Activated CD8-positive, alpha-beta memory T cell treated with anti-CD3 and anti-CD28 coated beads, Interleukin-2, amount 50 U/mL, for 24 hours (primary cell): ENCODE data around the gene HMGXB3.
"Not testable (repeated sequence)": the region's sequence is repeated elsewhere in the genome, so short reads cannot be mapped to it uniquely, and the experiment has no call there.

Experiments
- DNase-seq: peaks from one replicate; pipeline ENCODE4 v3.0.0-alpha.2; 2020; ENCODE audit errors: extremely low read depth

The HMGXB3 gene

DNA sequence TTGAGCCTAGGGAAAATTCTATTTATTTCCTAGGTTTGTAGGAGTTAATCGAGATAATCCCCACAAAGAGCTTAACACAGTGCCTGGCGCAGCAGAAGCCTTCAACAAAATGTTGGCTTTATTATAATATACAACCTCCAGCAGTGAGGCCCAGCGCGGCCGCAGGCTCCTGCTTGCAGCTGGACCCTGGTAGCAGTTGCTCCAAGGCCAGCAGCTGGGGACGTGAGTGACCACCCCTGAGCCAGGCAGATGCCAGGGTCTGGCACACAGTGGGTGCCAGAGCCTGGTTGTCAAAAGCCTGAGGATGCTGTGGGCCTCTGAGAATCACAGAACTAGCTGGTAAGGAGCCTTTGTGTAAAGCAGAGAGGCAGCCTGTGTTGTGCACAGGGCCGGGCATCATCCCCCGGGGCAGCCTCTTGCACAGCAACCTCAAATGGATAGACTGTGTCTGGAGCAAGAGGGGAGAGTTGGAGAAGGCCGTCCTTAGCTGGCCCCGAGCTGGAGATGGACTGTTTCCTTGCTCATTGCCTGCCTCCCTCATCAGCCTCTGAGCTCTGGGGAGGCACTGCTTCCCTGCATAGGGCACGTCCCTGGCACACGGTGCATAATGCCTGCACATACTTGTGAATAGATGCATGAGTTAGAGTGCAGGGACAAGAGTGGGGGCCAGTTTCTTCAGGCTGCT lies 68.6 kb downstream of the HMGXB3 start:
- DNase-seq: no peak

DNA sequence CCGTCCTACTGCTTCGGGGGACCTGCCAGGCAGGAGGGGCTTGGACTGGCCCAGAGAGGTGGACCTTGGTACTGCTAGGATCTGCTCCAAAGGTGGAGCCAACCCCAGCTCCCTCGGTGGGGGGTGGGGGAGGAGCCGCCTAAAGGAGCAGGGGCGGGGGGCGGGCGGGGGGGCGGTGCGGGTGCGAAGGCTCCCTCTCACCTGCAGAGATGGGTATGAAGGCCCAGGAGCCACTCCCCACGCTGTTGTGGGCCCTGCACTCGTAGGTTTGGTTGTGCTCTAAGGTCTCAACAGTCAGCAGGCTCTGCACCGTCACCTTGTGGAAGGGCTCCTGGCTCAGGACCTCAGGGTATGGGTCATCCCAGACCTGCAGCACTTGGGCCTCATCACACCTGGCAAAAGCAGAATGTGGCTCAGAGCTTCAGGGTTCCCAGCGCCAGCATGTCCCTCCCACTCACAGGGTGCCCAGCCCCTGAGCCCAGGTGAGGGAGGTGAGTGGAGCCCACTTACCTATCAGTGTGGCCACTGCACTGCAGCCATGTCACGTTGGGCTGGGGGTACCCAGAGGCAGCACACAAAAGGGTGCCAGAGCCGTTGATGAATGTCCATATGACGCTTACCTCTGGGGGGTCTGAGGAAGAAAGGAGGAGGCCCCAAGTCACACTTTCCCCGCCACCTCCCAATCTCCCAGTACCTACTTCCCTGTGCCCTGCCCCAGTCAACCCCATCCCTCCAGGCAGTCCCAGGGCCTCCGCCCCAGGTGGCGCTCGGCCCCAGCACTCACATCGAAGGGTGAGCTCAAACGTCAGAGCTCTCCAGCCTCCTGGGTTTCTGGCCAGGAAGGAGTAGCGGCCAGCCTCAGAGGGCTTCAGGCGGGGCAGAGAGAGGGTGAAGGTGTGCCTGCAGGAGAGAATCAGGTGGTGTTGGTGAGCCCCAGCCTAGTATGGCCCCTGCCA lies 69.4 kb downstream of the HMGXB3 start:
- no peak for DNase-seq

DNA sequence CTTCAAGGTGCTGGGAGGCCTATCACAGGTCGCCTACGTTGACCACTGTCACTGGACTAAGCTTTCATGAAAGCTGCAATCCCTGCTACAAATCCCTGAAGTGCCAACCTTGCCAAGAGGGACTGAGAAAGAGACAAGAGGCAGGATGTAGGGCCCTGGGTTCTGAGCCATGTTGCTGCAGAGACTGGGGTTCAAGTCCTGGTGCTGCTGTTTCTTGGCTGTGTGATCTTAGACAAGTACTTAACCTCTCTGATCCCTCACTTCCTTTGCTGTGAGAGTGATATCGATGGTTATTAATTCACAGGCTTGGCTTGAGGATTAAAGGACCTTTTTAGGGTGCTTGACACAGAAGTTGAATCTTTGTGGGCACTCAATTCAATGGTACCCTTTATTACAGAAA lies 70.3 kb downstream of the HMGXB3 start:
- no peak for DNase-seq

DNA sequence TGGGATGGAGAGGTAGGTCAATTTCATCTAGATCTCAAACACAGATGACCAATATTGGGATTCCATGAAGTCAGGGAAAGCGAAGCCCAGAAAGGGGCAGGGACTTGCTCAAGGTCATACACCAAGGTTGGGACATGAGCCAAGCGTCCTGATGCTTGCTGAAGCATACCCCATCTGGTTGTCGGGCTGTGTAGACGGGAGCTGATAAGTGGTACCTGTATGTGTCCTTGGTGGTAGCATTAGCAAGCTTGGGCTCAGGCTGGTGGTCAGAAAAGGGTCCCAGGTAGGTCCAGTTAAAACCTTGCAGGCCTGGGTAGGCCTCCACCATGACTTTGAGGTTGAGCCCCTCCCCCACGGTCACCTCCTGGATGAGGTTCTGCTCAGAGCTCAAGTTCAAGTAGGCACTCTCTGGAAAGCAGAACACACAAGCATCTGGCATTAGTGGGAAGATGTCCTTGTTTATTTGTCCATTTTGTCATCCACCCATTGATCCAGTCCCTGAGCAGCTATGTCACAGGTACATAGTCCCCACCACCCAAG lies 72.6 kb downstream of the HMGXB3 start:
- DNase-seq: no peak

DNA sequence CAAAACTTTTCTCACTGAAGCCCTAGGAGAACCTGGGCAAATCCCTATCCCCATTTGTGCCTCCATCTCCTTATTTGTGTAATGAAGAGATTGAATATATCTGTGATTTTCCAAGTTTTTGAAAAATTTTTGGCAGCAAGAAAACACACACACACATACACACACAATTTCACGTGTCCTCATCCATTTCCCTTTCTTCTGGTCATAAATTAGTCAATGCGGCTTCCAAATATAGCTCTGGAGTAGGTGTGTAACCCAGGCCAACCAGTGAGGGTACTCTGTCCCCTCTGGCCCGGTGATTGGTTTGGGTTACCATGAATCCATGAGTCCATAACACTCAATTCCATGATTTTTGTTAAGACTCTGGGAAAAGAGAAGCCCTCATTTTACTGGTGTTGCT lies 73.1 kb downstream of the HMGXB3 start:
- no peak for DNase-seq

DNA sequence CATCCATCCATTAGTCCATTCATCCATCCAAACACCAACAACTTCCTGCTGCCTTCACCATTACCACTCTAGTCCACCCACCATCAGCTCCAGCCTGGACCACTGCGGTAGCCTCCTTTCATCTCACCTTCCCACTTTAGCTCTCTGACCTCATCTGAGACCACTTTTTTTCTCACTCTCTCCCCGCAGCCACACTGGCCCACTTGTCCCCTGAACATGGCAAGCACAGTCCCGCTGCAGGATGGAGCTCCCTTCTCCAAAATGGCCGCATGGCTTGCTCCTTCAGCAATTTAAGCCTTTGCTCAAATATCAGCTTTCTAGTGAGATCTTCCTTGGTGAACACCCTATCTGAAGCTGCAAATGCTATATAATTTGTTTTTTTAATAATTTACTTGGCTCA lies 74.7 kb downstream of the HMGXB3 start:
- DNase-seq: no peak

DNA sequence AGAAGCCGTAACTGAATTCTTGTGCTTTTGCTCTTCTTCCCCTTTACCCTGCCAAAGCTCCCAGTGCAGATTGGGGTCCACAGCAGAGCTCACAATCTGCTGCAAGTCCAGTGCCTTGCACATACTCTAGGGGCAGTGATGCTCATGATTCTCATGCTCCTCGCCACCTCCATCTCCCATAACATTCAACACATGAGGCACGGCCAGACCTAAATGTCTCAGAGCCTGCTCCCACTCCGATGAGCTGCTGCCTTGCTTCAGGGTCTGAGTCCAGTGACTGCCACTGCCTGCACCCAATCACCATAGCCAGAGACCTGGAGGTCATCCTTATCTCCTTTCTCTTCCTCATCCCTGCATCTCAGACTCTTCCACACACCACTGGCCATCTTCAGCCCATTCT lies 75.3 kb downstream of the HMGXB3 start:
- DNase-seq: no peak

DNA sequence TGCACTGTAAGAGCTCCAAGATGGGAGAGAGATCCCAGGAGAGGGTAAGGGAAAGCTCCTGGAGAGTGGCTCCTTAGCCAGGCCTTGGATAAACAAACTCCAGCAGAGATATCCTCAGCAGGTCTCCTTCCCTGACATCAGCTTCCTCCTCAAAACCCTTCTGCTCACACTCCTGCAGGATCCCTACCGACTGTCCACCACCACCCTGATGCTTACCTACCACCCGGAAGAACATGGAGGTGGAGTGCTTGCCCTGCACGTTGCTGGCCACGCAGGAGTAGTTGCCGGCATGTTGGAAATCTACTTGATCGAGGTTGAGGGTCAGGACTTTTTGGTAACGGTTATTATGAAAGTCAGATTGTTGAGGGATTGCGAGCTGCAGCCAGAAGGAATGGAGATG lies 76.5 kb downstream of the HMGXB3 start:
- DNase-seq: no peak

DNA sequence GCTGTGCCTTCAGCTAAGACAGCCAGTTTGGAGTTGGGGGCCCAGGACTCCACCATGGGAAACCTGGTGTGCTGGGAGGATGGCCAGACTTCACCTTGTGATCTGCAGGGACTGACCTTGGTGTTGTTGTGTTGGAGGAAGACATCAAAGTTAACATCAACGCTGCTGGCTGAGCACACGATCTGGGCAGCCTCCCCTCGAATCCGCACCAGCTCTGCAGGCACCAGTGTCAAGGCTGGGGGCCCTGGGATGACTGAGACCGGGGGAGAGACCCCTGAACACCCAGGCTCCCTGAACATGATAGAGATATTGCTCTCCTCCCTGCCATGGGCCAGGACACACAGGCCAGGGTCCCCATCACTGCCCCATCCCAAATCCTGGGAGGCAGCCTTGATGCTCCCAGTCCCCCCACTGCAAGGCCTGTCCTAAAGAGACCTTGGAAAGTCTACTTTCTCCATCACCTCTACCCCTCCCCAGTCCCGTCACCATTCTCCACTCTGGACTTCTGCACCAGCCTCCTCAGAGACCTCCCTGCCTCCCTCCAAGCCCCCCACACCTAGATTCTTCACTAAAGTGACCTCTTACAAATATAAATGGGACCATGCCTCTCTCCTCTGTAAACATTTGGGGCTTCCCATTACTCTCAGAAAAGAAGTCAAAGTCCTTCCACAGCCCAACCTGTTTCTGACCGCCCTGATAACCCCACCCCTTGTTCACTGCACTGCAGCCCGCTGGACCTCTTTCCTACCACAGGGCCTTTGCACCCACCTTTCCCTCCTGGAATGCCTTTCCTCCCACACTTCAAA lies 77.7 kb downstream of the HMGXB3 start:
- DNase-seq: no peak

DNA sequence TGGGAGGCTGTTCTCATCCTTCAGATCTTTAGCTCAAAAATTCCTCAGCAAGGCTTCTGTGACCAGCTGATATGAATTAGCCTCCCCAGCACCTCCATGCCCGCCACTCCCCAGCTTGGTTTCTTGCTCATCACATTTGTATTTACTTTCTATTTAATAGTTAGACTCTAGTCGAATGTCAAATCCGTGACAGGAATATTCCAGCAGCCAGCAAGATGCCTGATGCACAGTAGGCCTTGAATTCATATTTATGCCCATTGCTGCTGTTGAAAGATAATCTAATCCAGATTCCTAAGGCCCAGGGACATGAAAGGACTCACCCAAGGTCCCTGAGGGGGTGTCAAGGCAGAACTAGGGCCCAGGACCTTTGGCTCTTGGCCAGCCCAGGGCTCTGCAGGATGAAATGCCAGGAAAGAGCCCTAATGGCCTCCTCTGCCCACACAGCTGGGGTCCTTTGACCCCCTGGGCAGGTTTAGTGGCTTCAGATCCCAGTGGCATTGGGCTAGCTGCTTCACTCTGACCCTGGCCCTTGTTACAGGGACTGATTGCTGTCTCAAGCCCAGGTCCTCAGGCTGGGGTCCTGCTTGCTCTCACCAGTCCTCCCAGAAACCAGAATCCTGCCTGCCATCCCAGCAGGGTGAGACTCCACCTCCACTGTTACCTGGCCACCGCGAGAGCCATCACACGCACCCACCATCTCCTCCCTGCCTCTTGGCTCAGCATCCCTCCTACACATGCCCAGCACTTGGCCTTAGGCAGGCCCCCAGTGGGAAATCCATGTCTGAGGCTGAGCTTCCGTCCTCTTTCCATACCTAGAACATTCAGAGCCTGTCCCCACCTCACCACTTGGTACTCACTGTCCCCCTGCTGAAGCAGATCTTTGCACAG lies 78.5 kb downstream of the HMGXB3 start:
- DNase-seq: no peak

DNA sequence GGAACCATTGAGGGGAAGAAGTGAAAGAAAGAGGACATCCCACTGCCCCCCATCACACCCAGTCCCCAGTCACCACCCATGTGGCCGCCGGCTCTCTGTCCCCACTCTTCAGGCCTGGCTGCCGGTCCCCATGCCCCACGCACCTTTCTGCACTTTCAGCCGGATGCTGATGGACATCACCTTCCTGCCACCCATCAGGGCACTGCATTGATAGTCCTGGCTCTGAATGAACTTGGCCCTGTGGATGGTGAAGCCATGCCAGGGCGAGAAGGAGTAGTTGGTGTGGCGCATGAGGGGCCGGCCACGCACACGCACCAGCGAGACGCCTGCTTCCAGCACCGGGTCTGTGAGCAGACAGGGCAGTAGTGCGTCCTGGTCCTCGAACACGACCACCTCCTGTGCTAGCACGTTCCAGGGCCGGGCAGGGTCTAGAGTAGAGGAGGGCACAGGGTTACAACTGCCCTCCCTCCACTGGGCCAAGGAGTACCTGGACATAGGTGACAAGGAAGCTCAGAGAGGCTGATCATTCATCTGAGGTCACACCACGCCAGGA lies 79.4 kb downstream of the HMGXB3 start:
- DNase-seq: no peak

DNA sequence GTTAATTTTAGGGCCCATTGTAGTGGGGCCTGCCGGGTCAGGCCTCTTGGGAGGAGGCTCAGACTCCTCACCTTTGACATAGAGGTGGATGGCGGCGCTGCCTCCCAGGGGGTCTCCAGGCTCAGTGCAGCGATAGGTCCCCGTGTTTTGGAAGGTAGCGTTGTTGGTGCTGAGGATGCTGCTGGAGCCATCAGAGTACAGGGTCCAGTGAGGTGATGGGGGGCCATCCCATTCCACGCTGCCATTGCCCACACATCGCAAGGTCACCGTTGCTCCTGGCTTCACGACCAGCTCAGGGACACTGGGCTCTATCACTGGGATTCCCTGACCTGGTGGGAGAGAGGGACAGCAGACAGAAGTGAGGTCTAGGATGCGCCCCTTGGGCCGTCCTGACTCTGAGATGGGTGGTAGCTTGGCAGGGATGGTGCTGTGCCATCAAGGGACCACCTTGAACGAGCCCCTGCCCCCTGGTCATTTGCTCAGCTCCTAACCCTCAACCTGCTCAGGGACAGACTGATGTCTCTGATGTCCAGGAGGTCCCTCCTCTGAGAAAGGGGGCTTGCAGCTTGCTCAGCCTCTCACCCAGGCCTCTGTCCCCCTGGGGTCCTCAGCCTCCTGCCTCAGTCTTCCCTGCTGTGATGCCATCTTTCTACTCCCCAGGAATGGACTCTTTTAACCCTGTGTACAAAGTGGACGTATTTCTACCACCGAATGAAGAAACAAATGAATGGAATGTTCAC lies 80.3 kb downstream of the HMGXB3 start:
- DNase-seq: no peak

DNA sequence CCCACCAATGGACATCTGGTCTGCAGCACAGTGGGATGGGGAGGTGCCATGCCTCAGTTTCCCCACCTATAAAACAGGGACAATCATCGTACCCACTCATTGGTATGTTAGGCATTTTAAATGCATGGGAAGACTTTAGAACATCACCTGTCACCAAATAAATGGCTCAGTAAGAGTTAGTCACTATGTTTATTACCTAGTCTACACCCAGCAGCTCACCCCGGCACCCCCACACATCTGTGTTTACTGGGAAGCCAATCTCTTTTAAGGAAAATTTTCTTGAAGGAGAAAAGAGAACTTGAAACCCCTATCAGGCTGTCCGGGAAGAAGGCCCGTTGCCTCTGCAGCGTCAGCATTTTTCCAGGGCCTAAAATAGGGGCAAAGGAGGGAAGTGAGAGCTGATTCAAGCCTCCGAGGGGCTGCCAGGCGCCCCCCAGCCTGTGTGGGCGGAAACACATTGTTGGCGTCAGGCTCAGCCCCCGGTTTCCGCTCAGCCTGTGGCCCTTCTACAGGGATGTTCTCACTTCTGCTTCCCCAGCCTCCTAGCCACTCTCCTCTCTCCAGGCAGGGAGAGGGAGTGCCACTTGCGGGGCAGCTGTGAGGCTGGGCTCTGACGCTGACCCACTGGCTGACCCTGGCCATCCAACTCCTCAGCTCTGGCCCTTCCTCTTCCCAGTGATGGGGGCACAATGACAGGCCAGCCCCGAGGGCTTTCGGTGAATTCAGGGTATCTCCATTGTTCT lies 81.2 kb downstream of the HMGXB3 start:
- no peak for DNase-seq

DNA sequence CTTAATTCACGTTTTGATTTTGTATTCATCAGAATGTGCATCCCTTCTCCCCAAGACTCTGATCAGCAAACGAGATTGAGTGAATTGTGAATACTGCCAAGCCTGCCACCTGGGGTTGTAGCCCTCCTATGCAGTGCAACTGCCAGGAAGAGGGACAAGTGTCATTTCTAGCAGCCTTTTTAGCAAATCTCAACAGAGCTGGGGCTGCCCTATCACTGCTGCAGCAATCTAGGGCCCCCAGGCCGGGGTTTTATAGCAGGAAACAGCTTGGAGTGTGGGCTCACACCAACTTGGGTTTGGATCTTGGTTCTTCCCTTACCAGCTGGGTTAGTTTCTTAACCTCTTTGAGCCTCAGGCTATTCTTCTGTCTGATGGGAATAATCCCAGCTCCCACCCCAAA lies 81.8 kb downstream of the HMGXB3 start:
- DNase-seq: no peak

DNA sequence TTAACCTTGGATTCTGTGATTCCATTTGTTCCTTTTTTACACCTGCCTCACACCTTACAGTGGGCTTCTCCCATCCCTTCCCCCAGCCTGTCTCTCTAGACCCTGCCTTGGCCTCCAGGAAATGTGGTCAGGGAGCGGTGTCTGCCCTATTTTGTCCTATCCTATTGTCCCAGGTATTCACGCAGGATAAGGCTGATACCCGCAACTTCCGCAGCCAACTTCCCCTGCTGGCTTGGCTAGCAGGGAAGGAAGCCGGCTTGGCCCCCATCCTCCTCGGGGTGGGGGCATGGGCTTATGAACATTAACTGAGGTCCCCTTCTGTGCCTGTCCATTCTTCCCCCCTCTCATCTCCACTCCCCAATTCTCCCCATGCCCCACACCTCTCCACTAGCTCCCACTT lies 82.3 kb downstream of the HMGXB3 start:
- DNase-seq: no peak

DNA sequence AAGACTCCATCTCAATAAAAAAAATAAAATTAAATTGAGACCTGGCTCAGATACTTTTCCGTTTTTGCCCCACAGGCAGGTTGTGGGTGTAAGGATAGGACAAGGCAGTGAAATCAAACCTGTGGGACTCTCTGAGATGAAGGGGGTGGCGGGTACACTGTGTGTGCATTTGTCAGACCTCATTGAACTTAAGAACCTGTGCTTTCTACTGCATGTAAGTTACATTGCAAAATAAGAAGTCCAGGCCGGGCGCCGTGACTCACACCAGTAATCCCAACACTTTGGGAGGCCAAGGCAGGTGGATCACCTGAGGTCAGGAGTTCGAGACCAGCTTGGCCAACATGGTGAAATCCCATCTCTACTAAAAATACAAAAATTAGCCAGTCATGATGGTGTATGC lies 84.2 kb downstream of the HMGXB3 start:
- DNase-seq: not testable (repeated sequence)

DNA sequence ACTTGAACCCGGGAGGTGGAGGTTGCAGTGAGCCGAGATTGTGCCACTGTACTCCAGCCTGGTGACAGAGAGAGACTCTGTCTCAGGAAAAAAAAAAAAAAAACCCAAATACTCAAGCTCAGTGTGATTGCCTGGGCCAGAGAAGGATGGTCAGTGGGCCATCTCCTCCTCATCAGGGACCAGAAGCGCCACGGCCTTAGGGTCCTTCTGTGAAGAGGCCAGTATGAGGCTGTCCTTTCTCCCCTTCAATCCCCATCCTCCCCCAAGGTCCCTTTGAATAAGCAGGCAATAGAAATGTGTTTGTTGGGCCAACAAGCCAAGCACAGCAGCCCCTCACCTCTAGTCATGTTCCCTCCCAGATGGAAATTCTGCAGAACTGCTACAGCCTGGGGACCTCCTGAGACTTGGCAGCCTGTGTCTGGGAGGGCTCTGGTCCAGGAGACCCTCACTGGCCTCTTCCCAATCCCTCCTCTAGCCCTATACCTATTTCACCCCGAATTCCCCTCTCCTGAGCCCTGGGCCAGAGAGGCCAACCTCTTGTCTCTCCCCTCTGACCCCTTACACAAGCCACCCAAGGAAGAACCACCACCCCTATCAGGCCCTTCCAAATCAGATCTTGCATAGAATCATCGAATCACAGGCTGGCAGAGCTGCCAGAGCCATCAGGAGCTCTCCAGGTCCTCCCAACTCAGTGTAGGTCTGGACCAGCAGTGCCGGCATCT lies 84.8 kb downstream of the HMGXB3 start:
- no peak for DNase-seq

DNA sequence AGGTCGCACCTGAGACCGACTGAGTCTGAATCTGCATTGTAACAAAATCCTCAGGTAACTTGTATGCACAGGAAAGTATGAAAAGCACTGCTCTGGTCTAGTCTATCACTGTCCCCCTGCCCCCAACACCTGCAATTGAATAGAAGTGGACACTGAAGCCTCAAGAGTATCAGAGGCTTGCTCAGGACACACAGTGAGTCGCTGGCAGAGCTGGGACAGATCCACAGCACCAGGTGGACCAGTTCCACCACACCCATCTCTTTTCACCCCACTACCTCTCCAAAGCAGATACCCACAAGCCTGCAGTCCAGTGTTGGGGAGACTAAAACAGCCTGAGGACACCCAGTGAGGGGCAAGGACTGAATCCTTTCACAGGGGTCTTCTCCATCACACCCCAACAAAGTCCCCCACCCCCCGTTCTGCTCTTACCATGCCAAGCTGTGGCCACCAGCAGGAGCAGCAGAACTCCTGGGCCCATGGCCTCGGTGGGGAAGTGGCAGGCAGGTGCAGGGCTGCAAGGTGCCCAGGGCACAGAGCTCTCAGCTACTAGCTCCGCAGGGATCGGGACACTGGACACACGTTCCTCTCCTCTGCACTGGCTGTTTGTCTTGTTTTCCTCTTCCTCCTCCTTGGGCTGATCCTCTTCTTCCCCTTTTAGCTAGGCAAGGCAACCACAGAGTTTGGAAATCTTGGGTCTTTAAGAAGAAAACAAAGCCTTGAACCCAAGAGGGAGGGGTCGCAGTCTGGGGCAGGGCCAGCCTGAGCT lies 85.6 kb downstream of the HMGXB3 start, which contains the start of gene CSF1R:
Gene CSF1R (minus strand): TSS at position 605 of the 766 bp plus-strand sequence. CDS start 127 bp downstream, at position 478.
- DNase-seq: no peak
